Lower leg skin (tissue), 4 donors: ENCODE data around the gene VRTN. TPM values are rescaled to one million over a fixed set of nuclear protein-coding genes. Genes with fewer than 3 reads are reported as not detected.

Experiments used
- DNase-seq, 2 donors: peaks; one replicate each; pipeline ENCODE4 v3.0.0-alpha.2; 2019; ENCODE audit warnings: low spot score in 2 of 2
- H3K4me3 ChIP-seq: fragments of 200-600 bp; sonication (generic); 2 replicates; pipeline ENCODE4 v1.5.1; 2017; ENCODE audit warnings: mild to moderate bottlenecking, low read depth; ENCODE audit not compliant: poor library complexity, severe bottlenecking
- POLR2A ChIP-seq, 2 donors: fragments of 450-650 bp; IDR thresholded peaks; one replicate each; pipeline ENCODE4 v1.6.1; 2016 to 2017; ENCODE audit warnings: antibody characterized with exemption in 2 of 2, mild to moderate bottlenecking in 1 of 2, moderate library complexity in 1 of 2
- WGBS, 2 donors: methylation state at CpG; one replicate each; pipeline ENCODE4 v1.1.5; 2018; 5-methylcytosine and 5-hydroxymethylcytosine counted together
- intact Hi-C: fragments of 100-400 bp; cut with DNase I; formaldehyde crosslinking; loops from one replicate; pipeline ENCODE4 v1.15.0; 2023; ENCODE audit warnings: low total_unique reads
- total RNA-seq, 4 donors: library from RNA; depleted of rRNA; stranded (reverse); fragments of >200 nt; gene quantifications; one replicate each; pipeline ENCODE4 v1.1.0, GENCODE V29; 2016
- TF ChIP-seq, protein P1 (sequence below), 3 donors: fragments of 450-650 bp; IDR thresholded peaks; one replicate each; pipeline ENCODE4 v1.5.1; 2016; ENCODE audit warnings: antibody characterized with exemption in 3 of 3, mild to moderate bottlenecking in 3 of 3, moderate library complexity in 2 of 3

The VRTN gene
- total RNA-seq, 4 donors from 2014 or later: not detected

DNA sequence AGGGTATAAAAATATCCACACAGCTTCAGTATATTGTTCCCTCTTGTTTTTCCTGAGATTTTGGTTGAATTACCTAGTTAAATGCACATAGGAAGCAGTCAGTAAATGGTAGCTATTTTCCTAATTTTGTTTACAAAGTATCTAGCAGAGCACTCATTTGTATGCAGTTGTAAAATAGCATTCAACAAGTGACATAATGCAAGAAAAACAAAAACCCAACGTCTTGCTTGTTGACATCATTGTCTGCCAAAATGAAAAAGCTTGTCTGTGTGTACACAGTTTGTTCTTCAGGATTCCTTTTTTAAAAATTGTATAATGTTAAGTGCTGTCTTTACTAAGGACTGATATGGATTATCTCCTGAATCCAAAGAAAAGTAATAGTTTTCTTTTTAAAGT is 2.7 kb downstream of the VRTN start:
- no peak for TF ChIP-seq POLR2A (IDR thresholded peaks at IDR 0.05)
- TF ChIP-seq, protein P1, sequence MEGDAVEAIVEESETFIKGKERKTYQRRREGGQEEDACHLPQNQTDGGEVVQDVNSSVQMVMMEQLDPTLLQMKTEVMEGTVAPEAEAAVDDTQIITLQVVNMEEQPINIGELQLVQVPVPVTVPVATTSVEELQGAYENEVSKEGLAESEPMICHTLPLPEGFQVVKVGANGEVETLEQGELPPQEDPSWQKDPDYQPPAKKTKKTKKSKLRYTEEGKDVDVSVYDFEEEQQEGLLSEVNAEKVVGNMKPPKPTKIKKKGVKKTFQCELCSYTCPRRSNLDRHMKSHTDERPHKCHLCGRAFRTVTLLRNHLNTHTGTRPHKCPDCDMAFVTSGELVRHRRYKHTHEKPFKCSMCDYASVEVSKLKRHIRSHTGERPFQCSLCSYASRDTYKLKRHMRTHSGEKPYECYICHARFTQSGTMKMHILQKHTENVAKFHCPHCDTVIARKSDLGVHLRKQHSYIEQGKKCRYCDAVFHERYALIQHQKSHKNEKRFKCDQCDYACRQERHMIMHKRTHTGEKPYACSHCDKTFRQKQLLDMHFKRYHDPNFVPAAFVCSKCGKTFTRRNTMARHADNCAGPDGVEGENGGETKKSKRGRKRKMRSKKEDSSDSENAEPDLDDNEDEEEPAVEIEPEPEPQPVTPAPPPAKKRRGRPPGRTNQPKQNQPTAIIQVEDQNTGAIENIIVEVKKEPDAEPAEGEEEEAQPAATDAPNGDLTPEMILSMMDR (IDR thresholded peaks at IDR 0.05): no peak
- no peak overlapping the region for H3K4me3 ChIP-seq
- DNase-seq: no peak
- 0 to 7% methylated on average over 1 of the region's 1 CpG for WGBS, 2 donors
- intact Hi-C loops: no loop called here

DNA sequence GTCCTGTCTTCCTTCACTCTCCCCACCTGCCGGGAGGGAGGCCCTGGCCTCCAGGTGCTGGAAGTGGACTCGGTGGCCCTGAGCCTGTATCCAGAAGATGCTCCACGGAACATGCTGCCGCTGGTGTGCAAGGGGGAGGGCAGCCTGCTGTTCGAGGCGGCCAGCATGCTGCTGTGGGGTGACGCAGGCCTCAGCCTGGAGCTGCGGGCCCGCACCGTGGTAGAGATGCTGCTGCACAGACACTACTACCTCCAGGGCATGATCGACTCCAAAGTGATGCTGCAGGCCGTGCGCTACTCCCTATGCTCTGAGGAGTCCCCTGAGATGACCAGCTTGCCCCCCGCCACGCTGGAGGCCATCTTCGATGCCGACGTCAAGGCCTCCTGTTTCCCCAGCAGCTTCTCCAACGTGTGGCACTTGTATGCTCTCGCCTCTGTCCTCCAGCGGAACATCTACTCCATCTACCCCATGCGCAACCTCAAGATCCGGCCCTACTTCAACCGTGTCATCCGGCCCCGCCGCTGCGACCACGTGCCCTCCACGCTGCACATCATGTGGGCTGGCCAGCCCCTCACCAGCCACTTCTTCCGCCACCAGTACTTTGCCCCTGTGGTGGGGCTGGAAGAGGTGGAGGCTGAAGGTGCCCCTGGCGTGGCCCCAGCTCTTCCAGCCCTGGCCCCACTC is 8.8 kb downstream of the VRTN start:
- 91 to 93% methylated on average over 30 to 32 of the region's 32 CpGs for WGBS, 2 donors
- DNase-seq: no peak
- no peak for TF ChIP-seq POLR2A (IDR thresholded peaks at IDR 0.05)
- TF ChIP-seq, protein P1 (IDR thresholded peaks at IDR 0.05): no peak
- intact Hi-C loops: no loop called here
- H3K4me3 ChIP-seq: no peak overlapping the region

DNA sequence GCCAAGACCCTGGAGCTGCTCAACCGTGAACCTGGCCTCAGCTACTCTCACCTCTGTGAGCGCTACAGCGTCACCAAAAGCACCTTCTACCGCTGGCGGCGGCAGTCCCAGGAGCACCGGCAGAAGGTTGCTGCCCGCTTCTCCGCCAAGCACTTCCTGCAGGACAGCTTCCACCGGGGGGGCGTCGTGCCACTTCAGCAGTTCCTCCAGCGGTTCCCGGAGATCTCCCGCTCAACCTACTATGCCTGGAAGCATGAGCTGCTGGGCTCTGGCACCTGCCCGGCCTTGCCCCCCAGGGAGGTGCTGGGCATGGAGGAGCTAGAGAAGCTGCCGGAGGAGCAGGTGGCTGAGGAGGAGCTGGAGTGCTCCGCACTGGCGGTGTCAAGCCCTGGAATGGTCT is 9.3 kb downstream of the VRTN start:
- no peak overlapping the region for H3K4me3 ChIP-seq
- DNase-seq: no peak
- TF ChIP-seq, protein P1 (IDR thresholded peaks at IDR 0.05): no peak
- TF ChIP-seq POLR2A (IDR thresholded peaks at IDR 0.05): no peak
- intact Hi-C loops: no loop called here
- WGBS, 2 donors: 92 to 98% methylated on average over 17 of the region's 19 CpGs

DNA sequence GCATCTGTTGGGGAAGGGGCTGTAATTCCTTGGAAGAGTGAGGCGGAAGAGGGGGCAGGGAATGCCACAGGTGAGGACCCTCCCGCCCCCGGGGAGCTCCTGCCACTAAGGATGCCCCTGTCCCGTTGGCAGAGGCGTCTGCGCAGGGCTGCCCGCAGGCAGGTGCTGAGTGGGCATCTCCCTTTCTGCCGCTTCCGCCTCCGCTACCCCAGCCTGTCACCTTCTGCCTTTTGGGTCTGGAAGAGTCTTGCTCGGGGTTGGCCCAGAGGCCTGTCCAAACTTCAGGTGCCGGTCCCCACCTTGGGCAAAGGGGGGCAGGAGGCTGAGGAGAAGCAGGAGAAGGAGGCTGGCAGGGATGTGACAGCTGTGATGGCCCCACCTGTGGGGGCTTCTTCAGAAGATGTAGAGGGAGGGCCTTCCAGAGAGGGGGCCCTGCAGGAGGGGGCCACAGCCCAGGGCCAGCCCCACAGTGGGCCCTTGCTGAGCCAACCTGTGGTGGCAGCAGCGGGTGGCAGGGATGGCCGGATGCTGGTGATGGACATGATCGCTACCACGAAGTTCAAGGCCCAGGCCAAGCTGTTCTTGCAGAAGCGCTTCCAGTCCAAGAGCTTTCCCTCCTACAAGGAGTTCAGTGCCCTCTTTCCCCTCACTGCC is 10.0 kb downstream of the VRTN start:
- intact Hi-C loops: no loop called here
- no peak overlapping the region for H3K4me3 ChIP-seq
- 85% methylated on average over 10 to 17 of the region's 17 CpGs for WGBS, 2 donors
- no peak for TF ChIP-seq POLR2A (IDR thresholded peaks at IDR 0.05)
- TF ChIP-seq, protein P1 (IDR thresholded peaks at IDR 0.05): no peak
- no peak for DNase-seq

DNA sequence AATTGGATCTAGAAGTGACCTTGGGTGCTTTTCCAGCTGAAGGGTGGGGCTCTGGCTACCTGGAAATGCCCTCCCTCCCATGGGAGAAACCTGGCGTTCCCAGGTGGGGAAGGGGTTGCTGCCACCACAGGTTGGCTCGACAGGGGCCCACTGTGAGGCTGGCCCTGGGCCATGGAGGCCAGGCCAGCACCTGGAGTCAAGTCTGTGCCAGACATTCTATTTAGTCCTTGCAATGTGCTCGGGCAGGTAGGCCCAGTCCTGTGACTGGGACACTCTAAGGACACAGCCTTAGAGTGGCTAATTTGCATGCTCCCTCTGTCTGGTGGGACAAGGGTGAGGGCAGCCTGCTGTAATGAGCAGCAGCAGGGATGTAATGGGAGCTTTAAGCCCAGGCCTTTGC is 11.9 kb downstream of the VRTN start:
- TF ChIP-seq POLR2A (IDR thresholded peaks at IDR 0.05): no peak
- TF ChIP-seq, protein P1 (IDR thresholded peaks at IDR 0.05): no peak
- no peak for DNase-seq
- WGBS, 2 donors: 61 to 68% methylated on average over 2 to 3 of the region's 3 CpGs
- no peak overlapping the region for H3K4me3 ChIP-seq
- intact Hi-C loops: loop anchor here (10.0 kb wide), 1 partner anchor 125 kb away; no protein-coding TSS in a partner anchor
